ENCODE data around the gene MPP4.

DNA sequence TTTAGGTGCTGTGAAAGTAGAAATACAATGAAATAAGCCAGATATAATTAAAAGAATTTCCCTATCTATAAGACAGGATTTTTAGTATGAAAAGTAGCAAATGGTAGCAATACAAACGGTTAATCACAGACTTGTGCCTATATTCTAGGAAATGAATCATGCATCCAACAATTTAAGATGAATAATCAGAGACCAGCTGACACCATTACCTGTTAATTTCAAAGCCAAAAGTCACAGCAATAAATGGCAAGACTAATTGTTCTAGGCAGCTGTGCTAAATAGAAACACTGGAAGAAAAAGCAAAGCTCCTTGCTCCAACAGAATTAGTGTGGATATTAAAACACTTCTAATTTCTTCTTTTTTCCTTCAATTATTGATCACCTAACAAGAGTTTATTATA lies 35.1 kb upstream of the MPP4 start:
- TF ChIP-seq, protein P1, sequence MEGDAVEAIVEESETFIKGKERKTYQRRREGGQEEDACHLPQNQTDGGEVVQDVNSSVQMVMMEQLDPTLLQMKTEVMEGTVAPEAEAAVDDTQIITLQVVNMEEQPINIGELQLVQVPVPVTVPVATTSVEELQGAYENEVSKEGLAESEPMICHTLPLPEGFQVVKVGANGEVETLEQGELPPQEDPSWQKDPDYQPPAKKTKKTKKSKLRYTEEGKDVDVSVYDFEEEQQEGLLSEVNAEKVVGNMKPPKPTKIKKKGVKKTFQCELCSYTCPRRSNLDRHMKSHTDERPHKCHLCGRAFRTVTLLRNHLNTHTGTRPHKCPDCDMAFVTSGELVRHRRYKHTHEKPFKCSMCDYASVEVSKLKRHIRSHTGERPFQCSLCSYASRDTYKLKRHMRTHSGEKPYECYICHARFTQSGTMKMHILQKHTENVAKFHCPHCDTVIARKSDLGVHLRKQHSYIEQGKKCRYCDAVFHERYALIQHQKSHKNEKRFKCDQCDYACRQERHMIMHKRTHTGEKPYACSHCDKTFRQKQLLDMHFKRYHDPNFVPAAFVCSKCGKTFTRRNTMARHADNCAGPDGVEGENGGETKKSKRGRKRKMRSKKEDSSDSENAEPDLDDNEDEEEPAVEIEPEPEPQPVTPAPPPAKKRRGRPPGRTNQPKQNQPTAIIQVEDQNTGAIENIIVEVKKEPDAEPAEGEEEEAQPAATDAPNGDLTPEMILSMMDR (conservative IDR thresholded peaks at IDR 0.05 in 1 of 2, IDR thresholded peaks at IDR 0.05 in 1 of 2; ENCODE audit: low read depth in 1 of 2, low read length in 2 of 2): no peak
- no peak for TF ChIP-seq EZH2 (IDR thresholded peaks at IDR 0.05; ENCODE audit: low read length, missing control alignments)

Measured in fibroblast of lung (primary cell).